Activated naive CD4-positive, alpha-beta T cell treated with anti-CD3 and anti-CD28 coated beads, Interleukin-2, amount 10 ng/mL, durations not matched to agents 7 days and 5 days (primary cell): ENCODE results near the gene RIPOR3.

Experiments used
- CTCF ChIA-PET: fragments of 350-600 bp; sonication (Branson Sonifier 250); formaldehyde crosslinking; loops from one replicate; lab custom pipeline; 2021; ENCODE audit warnings: antibody characterized with exemption; lab: Charles Lee
- DNase-seq: peaks from one replicate; pipeline ENCODE4 v3.0.0-alpha.2; 2020
- H3K27ac Mint-ChIP-seq: one replicate; pipeline ENCODE4 v1.8.0; 2021; ENCODE audit warnings: mild to moderate bottlenecking, moderate library complexity, mixed read lengths
- H3K27me3 Mint-ChIP-seq: one replicate; pipeline ENCODE4 v1.8.0; 2021; ENCODE audit warnings: mild to moderate bottlenecking, mixed read lengths
- H3K36me3 Mint-ChIP-seq: one replicate; pipeline ENCODE4 v1.8.0; 2021; ENCODE audit warnings: mixed read lengths
- H3K4me1 Mint-ChIP-seq: one replicate; pipeline ENCODE4 v1.8.0; 2021; ENCODE audit warnings: mixed read lengths
- H3K4me3 Mint-ChIP-seq: one replicate; pipeline ENCODE4 v1.8.0; 2021; ENCODE audit warnings: mild to moderate bottlenecking, moderate library complexity, mixed read lengths
- H3K9me3 Mint-ChIP-seq: one replicate; pipeline ENCODE4 v1.8.0; 2021; ENCODE audit warnings: mixed read lengths

RIPOR3 gene

DNA sequence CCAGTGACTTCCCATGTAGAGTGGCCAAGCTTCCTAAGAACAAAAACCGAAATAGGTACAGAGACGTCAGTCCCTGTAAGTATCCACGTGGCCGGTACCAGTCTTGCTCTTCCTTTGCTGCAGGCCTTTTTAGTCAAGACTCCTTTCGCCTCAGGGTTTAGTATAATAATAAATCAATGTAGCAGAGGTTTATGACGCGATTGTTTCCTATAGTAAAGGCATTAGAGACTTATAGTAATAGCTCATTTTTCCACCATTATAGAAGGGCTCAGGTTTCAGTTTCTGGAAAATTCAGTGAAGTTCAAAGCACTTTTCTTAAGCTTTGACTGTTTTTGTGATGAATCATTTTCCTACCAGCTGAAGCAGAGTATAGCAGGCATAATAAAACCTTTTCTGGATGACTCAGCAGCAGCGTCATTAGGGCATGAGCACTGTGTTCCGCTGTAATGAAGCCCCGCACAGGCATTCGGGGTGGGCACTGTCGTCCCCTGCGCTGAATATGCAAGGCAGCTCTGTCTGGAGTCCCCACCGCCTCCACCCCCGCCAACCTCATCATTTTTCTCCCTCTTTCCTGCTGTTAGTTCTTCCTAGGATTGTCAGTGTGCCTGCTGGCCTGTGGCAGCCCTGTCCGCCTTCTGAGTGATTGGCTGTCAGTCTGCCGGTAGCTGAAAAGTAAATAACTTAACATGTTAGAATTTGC, 129.8 kb downstream of the RIPOR3 start:
- peaks cover 71% of the 10 kb centered on the region for H3K36me3 Mint-ChIP-seq

DNA sequence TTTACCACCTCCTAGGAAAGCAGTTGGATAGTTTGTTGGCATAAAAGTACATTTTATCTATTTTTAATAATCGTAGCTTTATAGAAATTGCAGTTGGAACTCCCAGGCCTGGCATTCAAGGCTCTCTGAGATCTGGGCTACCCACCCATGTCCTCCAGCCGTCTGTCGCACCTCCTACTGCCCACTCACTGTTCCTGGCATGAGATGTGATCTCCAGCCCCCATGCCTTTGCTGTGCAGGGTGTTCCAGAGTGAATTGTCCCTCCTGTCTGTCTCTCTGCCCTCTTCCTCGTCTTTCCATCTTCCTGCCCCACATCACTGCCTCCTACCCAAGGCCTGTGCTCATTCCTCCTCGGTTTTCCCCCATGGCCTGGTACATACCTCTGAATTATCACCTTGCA, 130.5 kb downstream of the RIPOR3 start:
- CTCF ChIA-PET, result interaction anchor here (0.8 to 2.3 kb wide), 4 partner anchors 9 to 83 kb away, joined by 3 to 19 read pairs (median 5); no protein-coding TSS in a partner anchor
- Mint-ChIP-seq H3K4me1 (peaks cover 50% of the 10 kb centered on the region), H3K27ac (peak overlapping the region; percentile 74), H3K9me3 (no peaks in the 10 kb centered on the region), H3K4me3 (no peak overlapping the region), H3K27me3 (no peaks in the 10 kb centered on the region), H3K36me3 (peaks cover 66% of the 10 kb centered on the region)
- no peak for DNase-seq

More for the DNA sequence above, 129.8 kb downstream of the RIPOR3 start:
- Mint-ChIP-seq H3K27me3 (no peaks in the 10 kb centered on the region), H3K4me3 (no peak overlapping the region), H3K27ac (peak overlapping the region; percentile 74), H3K4me1 (peaks cover 46% of the 10 kb centered on the region), H3K9me3 (no peaks in the 10 kb centered on the region)
- DNase-seq, result peak; percentile 46
- CTCF ChIA-PET, result interaction anchor here (0.7 to 2.3 kb wide), 8 partner anchors 9 to 83 kb away, joined by 3 to 19 read pairs (median 4); no protein-coding TSS in a partner anchor

DNA sequence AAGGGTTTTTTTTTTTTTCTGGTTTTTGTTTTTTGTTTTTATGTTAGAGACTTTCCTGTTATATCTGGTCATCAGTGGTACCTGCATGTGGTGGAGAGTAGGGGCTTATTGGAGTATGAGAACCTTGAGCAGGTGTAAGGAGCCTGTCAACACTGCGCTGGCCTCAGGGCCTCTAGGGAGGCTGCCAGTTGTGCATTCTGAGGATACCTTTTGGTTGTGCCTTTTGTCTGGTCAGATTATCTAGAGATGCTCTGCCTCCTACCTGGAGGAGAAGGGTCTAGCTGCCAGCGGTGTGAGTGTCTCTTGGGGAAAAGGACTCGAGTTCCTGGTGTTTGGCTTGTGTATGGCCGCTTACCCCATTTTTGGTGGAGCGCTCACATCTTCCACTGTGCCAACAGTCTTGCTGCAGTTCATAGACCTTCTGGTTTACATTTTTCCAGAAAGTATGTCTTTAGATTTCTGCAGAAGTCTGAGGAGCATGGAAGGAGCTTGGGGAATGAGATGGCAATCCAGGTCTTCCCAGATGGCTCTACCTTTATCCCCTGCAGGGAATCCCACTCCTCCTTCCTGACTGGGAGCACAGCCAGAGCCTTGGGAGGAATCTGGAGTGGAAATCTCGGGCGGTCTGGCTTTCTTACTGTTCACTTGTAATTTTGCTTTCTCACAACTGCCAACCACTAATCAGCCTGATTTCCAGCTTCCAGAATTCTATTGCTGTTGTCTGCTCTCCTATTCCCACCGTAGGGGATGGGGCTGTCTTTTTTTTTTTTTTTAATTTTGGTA, 131.3 kb downstream of the RIPOR3 start:
- no peak for DNase-seq
- Mint-ChIP-seq H3K27ac (no peak overlapping the region), H3K4me3 (no peak overlapping the region), H3K4me1 (peaks cover 52% of the 10 kb centered on the region), H3K27me3 (no peaks in the 10 kb centered on the region), H3K36me3 (peaks cover 61% of the 10 kb centered on the region), H3K9me3 (no peaks in the 10 kb centered on the region)
- CTCF ChIA-PET, result no interaction called here

DNA sequence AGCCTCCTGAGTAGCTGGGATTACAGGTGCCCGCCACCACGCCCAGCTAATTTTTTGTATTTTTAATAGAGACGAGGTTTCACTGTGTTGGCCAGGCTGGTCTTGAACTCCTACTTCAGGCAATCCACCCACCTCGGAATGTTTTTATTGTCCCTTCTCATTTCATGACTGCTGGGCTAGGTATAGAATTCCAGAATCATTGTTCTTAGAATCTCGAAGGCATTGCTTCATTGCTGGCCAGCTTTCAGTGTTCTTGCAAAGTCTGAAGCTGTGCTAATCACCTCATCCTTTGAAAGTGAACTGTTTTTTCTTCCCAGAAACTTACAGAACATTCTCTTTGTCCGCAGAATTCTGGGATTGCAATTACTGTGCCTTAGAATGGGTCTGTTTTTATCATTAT, 132.2 kb downstream of the RIPOR3 start:
- no peak for DNase-seq
- Mint-ChIP-seq H3K9me3 (no peaks in the 10 kb centered on the region), H3K27ac (no peak overlapping the region), H3K4me3 (no peak overlapping the region), H3K36me3 (peaks cover 54% of the 10 kb centered on the region), H3K27me3 (no peaks in the 10 kb centered on the region), H3K4me1 (peaks cover 49% of the 10 kb centered on the region)
- CTCF ChIA-PET, result no interaction called here

DNA sequence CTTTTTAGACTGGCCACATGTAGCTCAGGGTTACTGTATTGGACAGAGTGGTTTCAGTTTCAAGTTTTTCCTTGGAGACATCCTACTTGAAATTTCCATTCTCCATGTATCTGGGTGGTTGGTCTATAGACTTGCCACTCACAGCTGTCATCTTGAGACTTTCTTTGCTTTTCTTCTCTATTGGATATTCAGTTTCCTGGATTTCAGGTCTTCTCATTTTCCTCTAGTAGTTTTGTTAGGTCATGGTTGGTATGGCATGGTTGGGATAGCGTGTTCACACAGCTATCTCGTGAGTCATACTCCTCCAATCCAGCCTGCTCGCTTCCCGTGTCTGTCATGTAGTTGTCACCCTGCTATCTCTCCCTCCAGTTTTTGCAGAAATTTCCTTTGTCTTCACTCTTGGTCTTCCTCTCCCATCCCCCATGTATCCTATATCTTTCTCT, 132.8 kb downstream of the RIPOR3 start:
- Mint-ChIP-seq H3K4me1 (peaks cover 49% of the 10 kb centered on the region), H3K27ac (no peak overlapping the region), H3K4me3 (no peak overlapping the region), H3K27me3 (no peaks in the 10 kb centered on the region), H3K9me3 (no peaks in the 10 kb centered on the region), H3K36me3 (peaks cover 51% of the 10 kb centered on the region)
- DNase-seq, result no peak
- CTCF ChIA-PET, result no interaction called here

DNA sequence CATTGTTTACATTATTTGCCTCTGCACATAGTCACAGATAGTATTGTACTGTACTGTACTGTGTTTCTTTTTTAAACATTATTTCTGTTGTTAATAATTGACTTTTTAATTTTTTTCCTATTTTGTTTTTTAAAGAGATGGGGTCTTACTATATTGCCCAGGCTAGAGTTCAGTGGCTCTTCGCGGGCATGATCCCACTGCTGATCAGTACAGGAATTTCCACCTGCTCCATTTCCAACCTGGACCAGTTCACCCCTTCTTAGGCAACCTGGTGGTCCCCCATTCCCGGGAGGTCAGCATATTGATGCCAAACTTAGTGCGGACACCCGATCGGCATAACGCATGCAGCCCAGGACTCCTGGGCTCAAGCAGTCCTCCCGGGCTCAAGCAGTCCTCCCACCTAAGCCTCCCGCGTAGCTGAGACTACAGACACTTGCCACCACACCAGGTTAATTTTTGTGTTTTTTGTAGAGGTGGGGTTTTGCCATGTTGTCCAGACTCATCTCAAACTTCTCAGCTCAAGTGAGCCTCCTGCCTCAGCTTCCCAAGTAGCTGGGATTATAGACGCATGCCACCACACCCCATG, 133.7 kb downstream of the RIPOR3 start:
- DNase-seq, result no peak
- Mint-ChIP-seq H3K4me1 (peaks cover 44% of the 10 kb centered on the region), H3K9me3 (no peaks in the 10 kb centered on the region), H3K4me3 (no peak overlapping the region), H3K27ac (no peak overlapping the region), H3K36me3 (peaks cover 44% of the 10 kb centered on the region), H3K27me3 (no peaks in the 10 kb centered on the region)
- CTCF ChIA-PET, result no interaction called here

DNA sequence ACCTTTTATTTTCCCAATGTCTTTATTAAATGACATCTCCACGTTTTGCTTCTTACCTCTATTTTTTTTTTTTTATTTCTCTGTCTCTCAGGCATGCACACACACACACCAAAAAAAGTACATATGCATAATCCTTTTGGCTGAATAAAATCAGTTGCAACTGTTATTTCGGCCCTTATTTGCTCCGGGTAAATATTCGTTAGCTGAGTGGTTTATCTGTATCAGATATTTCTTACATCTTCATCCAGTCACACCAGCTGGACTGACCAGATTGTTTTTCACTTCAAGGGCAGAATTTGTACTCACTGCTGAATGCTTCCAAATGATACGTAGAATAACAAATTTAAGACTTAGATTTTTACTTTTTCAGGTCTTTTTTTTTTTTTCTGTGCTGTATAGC, 135.7 kb downstream of the RIPOR3 start:
- Mint-ChIP-seq H3K36me3 (peaks cover 37% of the 10 kb centered on the region), H3K9me3 (no peaks in the 10 kb centered on the region), H3K27me3 (no peaks in the 10 kb centered on the region), H3K4me1 (peaks cover 26% of the 10 kb centered on the region), H3K4me3 (no peak overlapping the region), H3K27ac (no peak overlapping the region)
- CTCF ChIA-PET, result no interaction called here
- no peak for DNase-seq

DNA sequence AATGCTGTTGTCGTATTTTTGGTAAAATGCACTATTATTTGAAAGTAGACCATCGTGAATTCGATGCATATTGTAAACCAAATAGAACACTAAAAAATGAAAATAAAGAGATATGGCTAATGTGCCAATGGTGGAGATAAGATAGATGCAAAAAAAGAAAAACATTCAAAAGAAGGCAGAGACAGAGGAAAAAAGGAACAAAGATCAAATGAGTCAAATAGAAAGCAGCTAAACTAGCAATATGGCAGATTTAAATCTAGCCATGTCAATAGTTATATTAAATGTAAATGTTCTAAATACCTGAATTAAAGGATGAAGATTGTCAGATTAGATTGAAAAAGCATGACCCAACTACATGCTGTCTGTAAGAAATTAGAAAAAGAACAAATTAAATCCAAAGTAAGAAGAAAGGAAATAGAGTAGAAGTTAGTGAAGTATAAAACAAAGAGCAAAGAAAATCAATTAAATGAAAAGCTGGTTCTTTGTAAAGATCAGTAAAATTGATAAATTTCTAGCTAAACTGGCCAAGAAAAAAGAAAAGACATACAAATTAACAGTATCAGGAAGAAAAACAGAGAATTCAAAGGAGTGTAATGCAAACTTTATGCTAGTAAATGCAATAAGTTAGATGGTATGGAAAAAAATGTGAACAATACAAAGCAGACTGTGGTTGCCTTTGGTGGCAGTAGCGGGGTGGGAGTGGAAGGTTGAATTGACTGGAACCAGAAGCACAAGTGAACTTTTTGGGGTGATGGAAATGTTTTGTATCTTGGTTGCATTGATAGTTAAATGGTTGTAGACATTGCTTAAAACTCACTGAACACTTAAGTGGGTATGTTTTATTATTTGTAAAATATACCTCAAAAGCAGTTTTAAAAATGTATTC, 136.4 kb downstream of the RIPOR3 start:
- no peaks in the 10 kb centered on the region for H3K9me3 Mint-ChIP-seq

DNA sequence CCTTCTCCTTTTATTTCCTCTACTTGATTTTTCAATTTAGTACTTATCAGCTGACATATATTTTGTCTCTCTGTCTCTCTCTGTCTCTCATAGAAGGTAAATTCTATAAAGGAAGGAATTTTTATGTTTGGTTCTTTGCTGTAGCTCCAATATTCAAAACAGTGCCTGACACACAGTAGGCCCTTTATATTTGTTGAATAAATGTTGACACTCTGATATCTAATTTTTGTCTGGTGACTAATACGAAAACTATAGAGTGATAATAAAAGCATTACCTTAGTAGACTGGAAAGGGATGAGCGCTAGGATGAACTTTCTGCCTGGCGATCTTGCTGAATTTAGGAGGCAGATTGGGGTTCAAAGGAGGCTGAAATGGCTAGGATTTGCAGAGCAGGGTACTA, 138.4 kb downstream of the RIPOR3 start:
- no peak overlapping the region for H3K4me3 Mint-ChIP-seq
- H3K9me3 Mint-ChIP-seq, result no peaks in the 10 kb centered on the region
- no peak overlapping the region for H3K27ac Mint-ChIP-seq
- no peak for DNase-seq
- CTCF ChIA-PET, result interaction anchor here (0.9 to 1.7 kb wide), 3 partner anchors 11 to 17 kb away, joined by 3 to 4 read pairs (median 3); no protein-coding TSS in a partner anchor
- peaks cover 23% of the 10 kb centered on the region for H3K4me1 Mint-ChIP-seq
- H3K27me3 Mint-ChIP-seq, result no peaks in the 10 kb centered on the region
- H3K36me3 Mint-ChIP-seq, result peaks cover 38% of the 10 kb centered on the region

More for the DNA sequence above, 136.4 kb downstream of the RIPOR3 start:
- H3K36me3 Mint-ChIP-seq, result peaks cover 40% of the 10 kb centered on the region
- H3K4me1 Mint-ChIP-seq, result peaks cover 23% of the 10 kb centered on the region
- no peak overlapping the region for H3K27ac Mint-ChIP-seq
- no peak overlapping the region for H3K4me3 Mint-ChIP-seq
- H3K27me3 Mint-ChIP-seq, result no peaks in the 10 kb centered on the region
- CTCF ChIA-PET, result interaction anchor here (1.0 to 1.2 kb wide), 2 partner anchors 9 to 15 kb away, joined by 3 read pairs; no protein-coding TSS in a partner anchor
- no peak for DNase-seq

DNA sequence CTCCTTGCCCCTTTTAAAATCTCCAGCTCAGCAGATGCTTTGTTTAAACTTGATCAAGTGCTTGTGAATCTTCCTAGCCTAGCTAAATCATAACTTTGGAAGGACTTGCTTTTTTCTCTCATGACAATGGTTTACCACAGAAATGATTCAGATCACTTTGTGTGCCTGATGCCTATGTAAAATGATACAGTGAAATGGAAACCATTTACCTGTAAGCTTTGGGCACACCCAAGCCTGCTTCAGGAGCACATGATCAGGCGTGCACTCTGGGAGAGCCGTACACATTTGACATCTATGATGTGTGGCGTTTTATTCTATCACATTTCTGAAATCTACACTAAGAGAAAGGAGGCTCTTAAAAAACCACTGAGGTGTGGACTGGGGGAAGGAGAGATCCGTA, 140.1 kb downstream of the RIPOR3 start:
- Mint-ChIP-seq H3K4me3 (no peak overlapping the region), H3K27ac (peak overlapping the region; percentile 63), H3K27me3 (no peaks in the 10 kb centered on the region), H3K36me3 (peaks cover 38% of the 10 kb centered on the region), H3K4me1 (peaks cover 37% of the 10 kb centered on the region), H3K9me3 (no peaks in the 10 kb centered on the region)
- DNase-seq, result peak; percentile 26
- CTCF ChIA-PET, result interaction anchor here (0.8 to 1.7 kb wide), 6 partner anchors 19 to 73 kb away, joined by 3 to 4 read pairs (median 3); no protein-coding TSS in a partner anchor

DNA sequence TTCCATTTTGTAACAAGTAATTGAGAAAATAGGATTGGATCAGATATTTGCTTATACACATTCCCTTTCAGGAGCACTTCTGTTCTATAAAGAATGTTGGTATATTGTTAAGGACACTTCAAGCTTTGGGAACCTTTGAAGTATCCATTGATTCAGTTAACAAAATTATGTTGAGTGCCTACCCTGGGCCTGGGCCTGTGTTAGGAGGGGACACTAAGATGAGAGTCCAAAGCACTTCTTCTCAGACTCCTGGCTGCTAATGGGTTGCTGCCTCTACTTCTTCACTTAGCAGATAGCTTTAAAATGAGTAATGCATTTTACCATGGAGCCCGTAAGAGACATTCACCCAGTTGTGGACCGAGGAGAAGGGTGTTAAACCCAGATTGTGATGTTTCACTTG, 140.8 kb downstream of the RIPOR3 start:
- Mint-ChIP-seq H3K27ac (peak overlapping the region; percentile 22), H3K36me3 (peaks cover 37% of the 10 kb centered on the region), H3K4me3 (no peak overlapping the region), H3K4me1 (peaks cover 39% of the 10 kb centered on the region), H3K27me3 (no peaks in the 10 kb centered on the region), H3K9me3 (no peaks in the 10 kb centered on the region)
- no peak for DNase-seq
- CTCF ChIA-PET, result interaction anchor here (0.6 to 1.3 kb wide), 5 partner anchors 37 to 79 kb away, joined by 3 to 4 read pairs (median 3); no protein-coding TSS in a partner anchor

DNA sequence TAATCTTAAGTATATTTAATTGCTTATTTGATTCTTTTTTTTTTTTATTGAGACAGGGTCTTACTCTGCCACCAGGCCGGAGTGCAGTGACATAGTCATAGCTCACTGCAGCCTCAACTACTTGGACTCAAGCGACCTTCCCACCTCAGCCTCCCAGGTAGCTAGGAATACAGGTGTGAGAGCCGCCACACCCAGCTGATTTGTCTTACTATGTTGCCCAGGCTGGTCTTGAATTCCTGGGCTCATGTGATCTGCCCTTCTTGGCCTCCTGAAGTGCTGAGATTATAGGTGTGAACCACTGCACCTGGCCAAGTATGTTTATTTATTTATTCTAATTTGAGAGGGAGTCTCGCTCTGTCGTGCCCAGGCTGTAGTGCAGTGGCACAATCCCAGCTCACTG, 142.9 kb downstream of the RIPOR3 start:
- H3K36me3 Mint-ChIP-seq, result peaks cover 45% of the 10 kb centered on the region
- peaks cover 53% of the 10 kb centered on the region for H3K4me1 Mint-ChIP-seq
- no peaks in the 10 kb centered on the region for H3K27me3 Mint-ChIP-seq
- no peak overlapping the region for H3K4me3 Mint-ChIP-seq
- CTCF ChIA-PET, result interaction anchor here (1.0 to 2.0 kb wide), 5 partner anchors 9 to 36 kb away, joined by 3 to 7 read pairs (median 3); no protein-coding TSS in a partner anchor
- DNase-seq, result no peak
- H3K9me3 Mint-ChIP-seq, result no peaks in the 10 kb centered on the region
- H3K27ac Mint-ChIP-seq, result peak overlapping the region; percentile 57

DNA sequence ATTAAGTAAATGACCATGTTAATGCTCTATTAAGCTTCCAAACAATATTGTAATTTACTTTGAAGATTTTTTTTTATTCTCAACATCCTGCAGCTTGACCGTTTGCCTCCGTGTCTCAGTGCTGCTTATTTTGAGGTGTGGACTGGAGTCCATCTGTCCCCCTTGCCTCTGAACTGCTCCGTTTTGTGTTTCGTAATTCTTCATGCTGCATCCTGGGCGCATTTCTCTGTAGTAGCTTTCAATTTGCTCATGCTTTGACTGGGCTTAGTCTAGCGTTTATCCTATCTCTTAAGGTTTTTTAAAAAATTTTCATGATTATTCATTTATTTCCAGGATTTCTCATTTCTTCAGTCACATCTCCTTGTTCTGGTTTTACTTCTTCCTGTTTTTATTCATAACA, 143.4 kb downstream of the RIPOR3 start:
- peaks cover 47% of the 10 kb centered on the region for H3K36me3 Mint-ChIP-seq
- H3K27ac Mint-ChIP-seq, result peak overlapping the region; percentile 57
- CTCF ChIA-PET, result interaction anchor here (0.7 to 2.0 kb wide), 6 partner anchors 9 to 35 kb away, joined by 3 to 7 read pairs (median 3); no protein-coding TSS in a partner anchor
- H3K9me3 Mint-ChIP-seq, result no peaks in the 10 kb centered on the region
- H3K4me1 Mint-ChIP-seq, result peaks cover 57% of the 10 kb centered on the region
- no peaks in the 10 kb centered on the region for H3K27me3 Mint-ChIP-seq
- DNase-seq, result no peak
- H3K4me3 Mint-ChIP-seq, result peak overlapping the region; percentile 29
